ENCODE results near the gene DEFB127. TPM values are rescaled to one million over a fixed set of nuclear protein-coding genes. Genes with fewer than 3 reads are reported as not detected.
"Not testable (repeated sequence)": the region's sequence is repeated elsewhere in the genome, so short reads cannot be mapped to it uniquely, and the experiment has no call there.

Gene DEFB127
- total and polyA plus RNA-seq, 2 donors (not counting 1 experiment from before 2014, with no cell fraction given), result not detected

GRCh38 chr20:199996-200395, 42.7 kb downstream of the DEFB127 start:
- Histone ChIP-seq H3K9ac (ENCODE audit: low read length) (no peak overlapping the region), H3K79me2 (ENCODE audit: control insufficient read depth, insufficient read depth, low read length) (no peaks in the 10 kb centered on the region), H3K4me1 (ENCODE audit: control insufficient read depth in 2 of 2, insufficient read depth in 2 of 2, low read length in 2 of 2) (no peaks in the 10 kb centered on the region), H2AFZ (ENCODE audit: insufficient read depth, low read depth, low read length, poor library complexity, severe bottlenecking) (no peak overlapping the region), H3K9me3 (ENCODE audit: control extremely low read depth in 1 of 3, control insufficient read depth in 2 of 3, insufficient read depth in 1 of 3, low read length in 2 of 3) (peaks cover 0 to 5% (median 2%) of the 10 kb centered on the region in 3 donors), H3K4me2 (replicated peaks; ENCODE audit: low read depth, low read length, poor library complexity, severe bottlenecking) (no peak overlapping the region), H3K27ac (ENCODE audit: low read length in 2 of 2) (no peak overlapping the region), H3K27me3 (replicated peaks in 1 of 4; ENCODE audit: control extremely low read depth in 1 of 4, control insufficient read depth in 3 of 4, insufficient read depth in 4 of 4, low read length in 3 of 4) (peaks cover 0 to 9% (median 4%) of the 10 kb centered on the region in 4 experiments), H3K36me3 (replicated peaks in 1 of 2; ENCODE audit: control extremely low read depth in 1 of 2, control insufficient read depth in 1 of 2, extremely low read depth in 1 of 2, insufficient read depth in 2 of 2, low read length in 1 of 2) (no peaks in the 10 kb centered on the region), H3K4me3 (ENCODE audit: control extremely low read depth in 1 of 5, extremely low read depth in 1 of 5, insufficient read depth in 1 of 5, low read depth in 2 of 5, low read length in 4 of 5) (no peak overlapping the region), H4K20me1 (ENCODE audit: control insufficient read depth, insufficient read depth, low read length, poor library complexity, severe bottlenecking) (no peaks in the 10 kb centered on the region)
- no peak for ATAC-seq (ENCODE audit: low read depth)
- 58% methylated on average over 4 of the region's 4 CpGs for WGBS (ENCODE audit: insufficient coverage)
- TF ChIP-seq EZH2 (IDR thresholded peaks at IDR 0.05; ENCODE audit: borderline replicate concordance, insufficient read depth, low read depth, low read length, poor library complexity, severe bottlenecking) (no peak), CTCF (IDR thresholded peaks at IDR 0.05) (no peak)
- ChIA-PET CTCF (no interaction called here), POLR2A (no interaction called here)
- no peak for DNase-seq
- H3K27ac Mint-ChIP-seq, result no peak overlapping the region
- intact Hi-C loops (cut with micrococcal nuclease), result no loop called here
- H3K4me3 Mint-ChIP-seq, result no peak overlapping the region
- H3K4me1 Mint-ChIP-seq, result no peaks in the 10 kb centered on the region
- no peaks in the 10 kb centered on the region for H3K9me3 Mint-ChIP-seq (ENCODE audit: insufficient read depth)
- H3K27me3 Mint-ChIP-seq, result peaks cover 54% of the 10 kb centered on the region

- H3K4me1 ChIP-seq (ENCODE audit: control insufficient read depth in 2 of 2, insufficient read depth in 2 of 2, low read length in 2 of 2); H3K79me2 ChIP-seq (ENCODE audit: control insufficient read depth, insufficient read depth, low read length); H3K4me3 ChIP-seq (ENCODE audit: control extremely low read depth in 1 of 5, extremely low read depth in 1 of 5, insufficient read depth in 1 of 5, low read depth in 2 of 5, low read length in 4 of 5); intact Hi-C loops (cut with micrococcal nuclease); H3K4me2 ChIP-seq (replicated peaks; ENCODE audit: low read depth, low read length, poor library complexity, severe bottlenecking); H3K9me3 Mint-ChIP-seq (ENCODE audit: insufficient read depth); DNase-seq; H3K36me3 ChIP-seq (replicated peaks in 1 of 2; ENCODE audit: control extremely low read depth in 1 of 2, control insufficient read depth in 1 of 2, extremely low read depth in 1 of 2, insufficient read depth in 2 of 2, low read length in 1 of 2); H3K27ac Mint-ChIP-seq; H3K27me3 ChIP-seq (replicated peaks in 1 of 4; ENCODE audit: control extremely low read depth in 1 of 4, control insufficient read depth in 3 of 4, insufficient read depth in 4 of 4, low read length in 3 of 4); H3K4me1 Mint-ChIP-seq; H3K27ac ChIP-seq (ENCODE audit: low read length in 2 of 2); H4K20me1 ChIP-seq (ENCODE audit: control insufficient read depth, insufficient read depth, low read length, poor library complexity, severe bottlenecking); ATAC-seq (ENCODE audit: low read depth); H3K4me3 Mint-ChIP-seq; H3K9ac ChIP-seq (ENCODE audit: low read length); POLR2A ChIA-PET; H3K9me3 ChIP-seq (ENCODE audit: control extremely low read depth in 1 of 3, control insufficient read depth in 2 of 3, insufficient read depth in 1 of 3, low read length in 2 of 3); H2AFZ ChIP-seq (ENCODE audit: insufficient read depth, low read depth, low read length, poor library complexity, severe bottlenecking): not testable (repeated sequence)
- peaks cover 40% of the 10 kb centered on the region for H3K27me3 Mint-ChIP-seq
- no CpG with 5 or more reads among the region's 4 CpGs for WGBS (ENCODE audit: insufficient coverage)
- CTCF ChIA-PET, result interaction anchor here (1.2 to 2.9 kb wide), 2 partner anchors 64 to 127 kb away, joined by 3 to 10 read pairs; no protein-coding TSS in a partner anchor
Measured at GRCh38 chr20:203630-204029, 46.4 kb downstream of the DEFB127 start.

Other genes starting within 250 kb of the DEFB127 start
- gene DEFB125, start 69.8 kb upstream of the DEFB127 start, total RNA-seq, result not detected in 2 replicates
- not detected in 2 replicates for gene DEFB125, start 69.8 kb upstream of the DEFB127 start, polyA plus RNA-seq
- not detected in 2 replicates for gene DEFB126, start 14.9 kb upstream of the DEFB127 start, total RNA-seq
- gene DEFB126, start 14.9 kb upstream of the DEFB127 start, polyA plus RNA-seq, result not detected in 2 replicates
- not detected in 2 replicates for gene DEFB128, start 32.3 kb downstream of the DEFB127 start, total RNA-seq
- gene DEFB128, start 32.3 kb downstream of the DEFB127 start, polyA plus RNA-seq, result not detected in 2 replicates
- gene DEFB129, start 69.8 kb downstream of the DEFB127 start, total RNA-seq, result not detected in 2 replicates
- not detected in 2 replicates for gene DEFB129, start 69.8 kb downstream of the DEFB127 start, polyA plus RNA-seq
- not detected in 2 replicates for gene DEFB132, start 100.3 kb downstream of the DEFB127 start, total RNA-seq
- gene DEFB132, start 100.3 kb downstream of the DEFB127 start, polyA plus RNA-seq, result not detected in 2 replicates
- gene C20orf96, start 133.3 kb downstream of the DEFB127 start, total RNA-seq, result 7.5 TPM in 2 replicates
- 4.7 and 7.7 TPM in 2 replicates for gene C20orf96, start 133.3 kb downstream of the DEFB127 start, polyA plus RNA-seq
- gene ZCCHC3, start 140.1 kb downstream of the DEFB127 start, total RNA-seq, result 34.5 and 35.7 TPM in 2 replicates
- 7.7 and 12.8 TPM in 2 replicates for gene ZCCHC3, start 140.1 kb downstream of the DEFB127 start, polyA plus RNA-seq
- gene SOX12, start 168.1 kb downstream of the DEFB127 start, total RNA-seq, result 13.6 and 14.4 TPM in 2 replicates
- gene SOX12, start 168.1 kb downstream of the DEFB127 start, polyA plus RNA-seq, result 4.6 and 5.3 TPM in 2 replicates
- gene NRSN2, start 189.7 kb downstream of the DEFB127 start, total RNA-seq, result 7.4 and 8.6 TPM in 2 replicates
- gene NRSN2, start 189.7 kb downstream of the DEFB127 start, polyA plus RNA-seq, result 3.5 and 5.0 TPM in 2 replicates
- gene TRIB3, start 223.3 kb downstream of the DEFB127 start, total RNA-seq, result 8.3 and 8.9 TPM in 2 replicates
- gene TRIB3, start 223.3 kb downstream of the DEFB127 start, polyA plus RNA-seq, result 15.2 TPM in 2 replicates